SK-N-DZ (cell line): ENCODE data around the gene ULBP1.
A peak's percentile ranks its signal among the peaks of the same experiment; 100 is the strongest.
"Not testable (repeated sequence)": the region's sequence is repeated elsewhere in the genome, so short reads cannot be mapped to it uniquely, and the experiment has no call there.

Experiments
- DNase-seq: peaks from one replicate; pipeline ENCODE4 v3.0.0-alpha.2; 2015; ENCODE audit warnings: low spot score

The ULBP1 gene

DNA sequence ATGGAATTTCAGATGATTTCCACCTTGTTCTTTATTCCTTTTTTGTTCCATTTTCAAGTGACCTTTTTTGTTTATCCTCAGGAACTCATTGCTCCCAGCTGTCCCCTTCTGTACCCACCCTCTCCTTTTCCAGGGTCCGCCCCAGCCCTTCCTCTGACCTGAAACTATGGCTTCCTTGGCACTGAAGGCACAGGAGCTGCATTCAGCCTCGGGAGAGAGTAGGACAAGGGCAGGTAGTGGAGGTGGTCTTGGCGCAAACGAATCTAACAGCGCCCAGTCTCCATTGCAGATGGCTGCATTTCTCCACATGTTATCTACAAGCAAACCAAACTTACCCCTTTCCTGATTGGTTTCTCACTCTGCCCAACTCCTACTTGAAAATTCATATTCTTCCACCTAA lies 30.7 kb upstream of the ULBP1 start:
- DNase-seq, result no peak

- DNase-seq, result no peak
Measured at GRCh38 chr6:149933461-149933860, 30.3 kb upstream of the ULBP1 start.

GRCh38 chr6:149934249-149935156 lies 29.2 kb upstream of the ULBP1 start:
- peak; percentile 60 for DNase-seq

- DNase-seq, result no peak
Measured at GRCh38 chr6:149935246-149935645, 28.5 kb upstream of the ULBP1 start.

DNA sequence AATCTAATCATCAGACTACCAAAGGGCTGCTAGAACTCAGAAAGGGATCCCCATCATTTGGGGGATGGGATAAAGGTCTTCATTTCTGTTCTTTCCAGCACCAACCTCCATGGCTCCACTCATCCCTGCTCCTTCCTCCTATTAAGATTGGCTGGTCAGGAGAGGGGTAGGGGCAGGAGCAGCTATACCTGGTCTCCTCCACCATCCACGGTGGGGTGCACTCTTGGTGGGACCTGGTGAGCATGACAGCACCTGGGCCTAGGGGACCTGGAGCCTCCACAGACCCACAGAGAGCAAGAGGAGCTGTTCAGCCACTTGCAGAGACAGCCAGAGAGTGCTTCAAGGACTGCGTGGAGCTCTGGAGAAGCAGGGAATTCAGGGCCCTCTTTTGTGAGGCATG lies 28.1 kb upstream of the ULBP1 start:
- no peak for DNase-seq

- no peak for DNase-seq
Measured at GRCh38 chr6:149936743-149937142, 27.0 kb upstream of the ULBP1 start.

DNA sequence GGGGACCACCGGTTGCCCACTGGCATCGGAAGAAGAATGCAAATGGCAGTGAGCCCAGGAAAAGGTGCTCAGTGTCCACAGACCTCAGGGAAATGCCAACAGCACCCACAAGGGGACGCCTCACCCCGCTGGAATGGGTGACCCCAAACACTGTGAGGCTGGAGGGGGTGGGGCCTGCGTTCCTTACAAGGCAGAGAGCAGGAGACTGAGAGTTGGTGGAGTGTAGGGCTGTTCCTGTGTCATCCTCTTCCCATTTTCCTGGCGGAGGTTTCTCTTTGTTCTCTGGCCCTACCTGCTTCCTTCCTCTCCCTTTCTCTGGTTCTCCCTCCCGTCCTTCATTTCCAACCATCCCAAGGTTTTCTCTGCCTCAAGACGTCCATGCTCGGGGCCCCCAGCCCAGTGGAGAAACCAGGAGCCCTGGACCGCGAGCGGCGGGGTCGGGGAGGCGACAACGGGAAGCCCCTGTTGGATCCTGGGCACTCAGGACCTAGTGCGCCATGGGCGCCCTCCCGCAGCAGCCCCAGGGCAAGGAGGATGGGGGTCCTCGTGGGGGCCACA lies 25.7 kb upstream of the ULBP1 start:
- DNase-seq, result not testable (repeated sequence)

GRCh38 chr6:149938571-149939355 lies 25.0 kb upstream of the ULBP1 start:
- DNase-seq, result no peak

GRCh38 chr6:149939356-149939648 lies 24.4 kb upstream of the ULBP1 start:
- no peak for DNase-seq

GRCh38 chr6:149939909-149940671 lies 23.7 kb upstream of the ULBP1 start:
- no peak for DNase-seq

DNA sequence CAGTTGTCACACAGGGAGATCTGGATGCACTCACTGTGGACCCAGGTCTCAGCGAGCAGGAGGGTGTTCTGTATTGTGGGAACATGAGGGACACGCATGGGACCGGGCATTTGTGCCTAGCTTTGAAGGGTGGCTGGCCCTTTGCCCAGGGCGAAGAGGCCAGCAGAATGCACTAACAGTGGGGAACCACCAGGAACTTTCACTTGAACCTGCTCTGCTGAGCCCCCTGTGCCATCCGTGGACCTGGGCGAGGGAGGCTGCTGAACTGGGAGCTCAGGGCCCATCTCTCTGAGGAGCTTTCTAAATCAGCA lies 23.1 kb upstream of the ULBP1 start:
- DNase-seq, result no peak

- peak; percentile 79 for DNase-seq
Measured at GRCh38 chr6:149941583-149942460, 21.9 kb upstream of the ULBP1 start, which contains the start of gene ULBP2. Gene ULBP2, plus strand, starts transcription at chr6:149942014. Its CDS starts 59 bp downstream, at chr6:149942073.

GRCh38 chr6:149942461-149942829 lies 21.3 kb upstream of the ULBP1 start:
- DNase-seq, result no peak

DNA sequence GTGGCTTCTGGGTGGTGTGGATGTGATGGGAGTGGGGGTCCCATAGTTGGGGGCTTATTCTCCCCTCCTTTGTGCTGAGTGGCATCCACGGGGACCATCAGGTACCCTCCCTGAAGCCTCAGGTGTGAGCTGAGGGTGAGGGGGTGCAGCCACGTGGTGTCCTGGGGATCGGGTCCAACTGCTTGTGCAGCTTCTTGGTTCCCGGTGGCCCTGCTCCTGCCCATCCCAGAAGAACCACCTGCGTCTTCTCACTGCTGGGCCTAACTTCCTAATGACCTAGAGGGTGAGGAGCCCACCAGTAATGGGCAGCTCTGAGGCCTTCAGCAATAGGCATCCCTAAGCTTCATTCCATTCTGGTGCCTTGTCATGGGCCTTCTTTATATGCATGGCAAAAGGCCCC lies 20.4 kb upstream of the ULBP1 start:
- not testable (repeated sequence) for DNase-seq

GRCh38 chr6:149945276-149945675 lies 18.5 kb upstream of the ULBP1 start:
- not testable (repeated sequence) for DNase-seq

GRCh38 chr6:149946631-149947030 lies 17.1 kb upstream of the ULBP1 start:
- not testable (repeated sequence) for DNase-seq

DNA sequence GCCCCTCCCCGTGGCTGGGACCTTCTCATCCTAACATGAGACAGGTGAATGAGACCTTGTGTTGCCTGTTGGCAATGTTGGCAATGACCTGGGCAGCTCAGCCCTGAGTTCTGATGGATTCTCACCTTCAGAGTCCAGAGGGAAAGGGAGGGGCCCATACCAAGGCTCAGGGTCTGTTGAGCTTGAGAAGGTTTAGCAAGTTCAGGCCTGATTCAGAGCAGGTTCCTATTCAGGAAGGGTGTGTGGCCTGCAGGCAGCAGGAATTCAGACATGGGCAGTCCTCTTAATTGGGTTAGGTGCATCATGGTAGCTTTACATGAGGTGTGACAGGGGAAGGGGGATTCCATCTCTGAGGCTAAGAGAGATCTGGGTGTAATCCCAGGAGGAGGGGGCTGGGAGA lies 16.2 kb upstream of the ULBP1 start:
- not testable (repeated sequence) for DNase-seq

DNA sequence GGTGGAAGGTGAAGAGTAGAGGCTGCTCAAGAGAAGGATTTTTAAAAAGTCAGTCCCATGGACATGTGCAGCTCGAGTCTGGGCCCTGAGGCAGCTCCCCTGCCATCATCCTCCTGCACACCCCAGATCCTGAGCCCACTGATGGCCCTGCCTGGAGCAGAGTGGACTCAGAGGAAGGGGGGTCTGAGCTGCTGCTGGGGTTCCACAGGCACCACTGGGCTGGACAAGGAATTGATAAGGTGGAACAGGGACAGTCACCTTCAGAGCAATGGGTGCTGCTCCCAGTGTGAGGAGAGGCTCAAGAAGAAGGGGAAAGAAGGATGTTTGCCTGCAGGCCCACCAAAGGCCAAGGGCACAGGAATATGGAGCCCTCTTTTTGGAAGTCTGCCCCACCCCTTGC lies 15.7 kb upstream of the ULBP1 start:
- DNase-seq, result no peak

DNA sequence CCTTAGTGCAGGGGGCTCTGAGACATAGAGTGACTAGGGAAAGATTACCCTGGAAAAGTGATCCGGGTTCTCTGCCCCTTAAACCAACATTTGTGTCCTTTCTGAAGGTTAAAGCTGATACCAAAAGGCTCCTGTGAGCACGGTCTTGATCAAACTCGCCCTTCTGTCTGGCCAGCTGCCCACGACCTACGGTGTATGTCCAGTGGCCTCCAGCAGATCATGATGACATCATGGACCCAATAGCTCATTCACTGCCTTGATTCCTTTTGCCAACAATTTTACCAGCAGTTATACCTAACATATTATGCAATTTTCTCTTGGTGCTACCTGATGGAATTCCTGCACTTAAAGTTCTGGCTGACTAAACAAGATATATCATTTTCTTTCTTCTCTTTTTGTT lies 15.1 kb upstream of the ULBP1 start:
- no peak for DNase-seq

DNA sequence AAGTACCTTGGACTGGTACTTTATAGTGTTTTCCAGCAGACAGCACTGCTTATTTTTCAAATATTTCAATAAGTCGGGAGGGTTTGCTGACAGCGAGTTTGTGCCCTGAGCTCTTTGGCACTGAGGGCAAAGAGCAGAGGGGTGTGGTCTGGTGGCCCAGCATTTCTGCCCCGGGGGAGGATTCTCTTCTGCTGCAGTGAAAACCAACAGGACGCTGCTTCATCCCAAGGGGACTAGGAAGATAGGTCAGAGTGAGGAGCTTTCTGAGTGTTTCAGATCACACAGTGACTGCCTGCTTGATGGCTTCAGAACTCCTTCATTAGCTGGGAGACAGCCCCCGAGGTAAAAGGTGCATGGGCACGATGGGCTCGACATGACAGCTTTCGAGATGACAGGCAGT lies 13.3 kb upstream of the ULBP1 start:
- no peak for DNase-seq

DNA sequence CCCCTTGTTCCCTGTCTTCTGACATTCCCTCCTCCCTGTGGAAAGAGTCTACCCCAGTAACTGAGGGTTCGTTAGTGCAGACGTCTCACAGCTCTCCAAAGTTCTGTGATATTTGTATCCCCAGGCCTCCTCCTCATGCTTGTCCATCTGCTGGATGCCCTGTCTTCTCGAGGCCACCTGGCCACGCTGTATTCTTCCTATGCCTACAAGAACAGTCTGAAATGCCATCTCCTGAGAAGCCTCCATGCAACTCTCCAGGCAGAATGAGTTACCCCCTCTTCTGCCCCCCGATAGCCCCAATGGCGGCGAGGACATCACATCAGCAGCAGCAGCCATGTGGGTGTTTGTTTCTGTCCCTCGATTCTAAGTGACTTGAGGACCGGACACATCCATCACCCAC lies 12.6 kb upstream of the ULBP1 start:
- DNase-seq, result no peak
